ENCODE results near the gene CARD8.

DNA sequence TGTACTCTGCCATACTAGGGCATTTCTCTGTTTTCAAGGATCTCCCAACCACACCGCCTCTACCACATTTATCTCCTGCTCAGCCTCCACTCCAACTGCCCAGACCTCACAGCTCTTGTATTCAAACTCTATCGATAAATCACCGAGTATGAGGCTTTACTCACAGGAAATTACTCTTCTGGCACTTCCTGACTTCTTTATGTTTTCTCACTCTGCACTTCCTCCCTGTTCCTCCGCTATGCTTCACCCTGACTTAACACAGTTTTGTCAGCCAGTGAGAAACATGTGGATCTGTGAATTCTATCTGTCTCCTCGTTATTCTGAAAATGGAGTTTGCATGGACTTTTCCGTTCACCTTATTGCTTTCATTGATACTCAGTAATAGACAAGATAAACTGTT, 2.6 kb upstream of the CARD8 start:
- TF ChIP-seq, protein P1, sequence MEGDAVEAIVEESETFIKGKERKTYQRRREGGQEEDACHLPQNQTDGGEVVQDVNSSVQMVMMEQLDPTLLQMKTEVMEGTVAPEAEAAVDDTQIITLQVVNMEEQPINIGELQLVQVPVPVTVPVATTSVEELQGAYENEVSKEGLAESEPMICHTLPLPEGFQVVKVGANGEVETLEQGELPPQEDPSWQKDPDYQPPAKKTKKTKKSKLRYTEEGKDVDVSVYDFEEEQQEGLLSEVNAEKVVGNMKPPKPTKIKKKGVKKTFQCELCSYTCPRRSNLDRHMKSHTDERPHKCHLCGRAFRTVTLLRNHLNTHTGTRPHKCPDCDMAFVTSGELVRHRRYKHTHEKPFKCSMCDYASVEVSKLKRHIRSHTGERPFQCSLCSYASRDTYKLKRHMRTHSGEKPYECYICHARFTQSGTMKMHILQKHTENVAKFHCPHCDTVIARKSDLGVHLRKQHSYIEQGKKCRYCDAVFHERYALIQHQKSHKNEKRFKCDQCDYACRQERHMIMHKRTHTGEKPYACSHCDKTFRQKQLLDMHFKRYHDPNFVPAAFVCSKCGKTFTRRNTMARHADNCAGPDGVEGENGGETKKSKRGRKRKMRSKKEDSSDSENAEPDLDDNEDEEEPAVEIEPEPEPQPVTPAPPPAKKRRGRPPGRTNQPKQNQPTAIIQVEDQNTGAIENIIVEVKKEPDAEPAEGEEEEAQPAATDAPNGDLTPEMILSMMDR (IDR thresholded peaks at IDR 0.05; ENCODE audit: insufficient read depth, low read length, poor library complexity, severe bottlenecking): no peak
- TF ChIP-seq EZH2phosphoT487 (conservative IDR thresholded peaks at IDR 0.05; ENCODE audit: low read length): no peak

Measured in SU-DHL-6 (cell line).